Stimulated activated CD8-positive, alpha-beta memory T cell treated with anti-CD3 and anti-CD28 coated beads, Interleukin-12 subunit alpha, Interleukin-12 subunit beta, amount 100 ng/mL, for 1 hour (primary cell): ENCODE results near the gene SRRM5.
"Not testable (repeated sequence)": the region's sequence is repeated elsewhere in the genome, so short reads cannot be mapped to it uniquely, and the experiment has no call there.

Experiments used
- DNase-seq: peaks from one replicate; pipeline ENCODE4 v3.0.0-alpha.2; 2020; ENCODE audit warnings: low read depth

Gene SRRM5, protein sequence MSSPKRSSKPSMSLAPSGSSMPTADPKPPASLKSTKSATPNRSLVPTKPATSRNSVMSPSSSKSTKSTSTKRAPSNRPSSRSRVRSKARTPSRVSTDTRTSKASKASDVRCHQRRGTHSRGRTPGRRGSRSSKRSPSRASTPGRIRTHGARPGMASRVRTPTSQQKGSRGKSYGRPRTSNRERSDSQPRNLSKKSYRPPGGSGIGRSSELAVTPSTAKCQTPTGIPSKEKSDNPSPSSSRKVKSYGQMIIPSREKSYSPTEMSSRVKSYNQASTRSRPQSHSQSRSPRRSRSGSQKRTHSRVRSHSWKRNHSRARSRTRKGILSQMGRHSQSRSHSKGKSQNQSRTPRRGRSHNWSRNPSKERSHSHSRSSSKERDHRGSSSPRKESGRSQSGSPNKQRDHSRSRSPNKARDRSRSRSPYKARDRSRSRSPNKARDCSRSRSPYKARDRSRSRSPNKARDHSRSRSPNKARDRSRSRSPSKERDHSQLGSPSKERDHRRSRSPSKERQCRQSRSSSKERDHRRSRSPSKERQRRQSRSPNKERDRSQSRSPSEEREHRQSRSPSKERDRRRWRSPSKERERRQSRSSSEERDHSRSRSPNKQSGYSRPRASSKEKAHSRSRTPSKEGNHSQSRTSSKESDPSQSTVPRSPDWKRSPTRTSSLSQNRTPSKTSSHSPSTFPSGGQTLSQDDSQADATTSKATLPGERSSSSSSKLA

GRCh38 chr19:43611788-43612187, at the start of gene SRRM5:
TSS of gene SRRM5 (plus strand) at chr19:43612088. CDS start at chr19:43612122, 34 bp downstream.
- DNase-seq, result no peak

DNA sequence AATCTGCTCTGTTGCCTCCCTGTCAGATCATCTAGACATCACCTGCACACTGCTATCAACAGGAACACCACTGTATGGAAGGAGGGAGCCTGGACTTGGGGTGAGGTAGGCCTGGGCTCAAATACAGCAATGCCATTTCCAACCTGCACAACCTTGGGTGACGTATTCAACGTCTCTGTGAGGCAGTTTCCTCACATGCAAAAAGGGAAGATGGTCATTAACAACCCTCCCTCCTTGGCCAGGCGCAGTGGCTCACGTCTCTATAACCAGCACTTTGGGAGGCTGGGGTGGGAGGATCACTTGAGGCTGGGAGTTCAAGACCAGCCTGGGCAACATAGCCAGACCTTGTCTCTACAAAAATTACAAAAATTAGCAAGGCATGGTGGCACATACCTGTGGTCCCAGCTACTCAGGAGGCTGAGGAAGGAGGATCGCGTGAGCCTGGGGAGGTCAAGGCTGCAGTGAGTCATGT, 49.6 kb upstream of the SRRM5 start:
- DNase-seq, result no peak

DNA sequence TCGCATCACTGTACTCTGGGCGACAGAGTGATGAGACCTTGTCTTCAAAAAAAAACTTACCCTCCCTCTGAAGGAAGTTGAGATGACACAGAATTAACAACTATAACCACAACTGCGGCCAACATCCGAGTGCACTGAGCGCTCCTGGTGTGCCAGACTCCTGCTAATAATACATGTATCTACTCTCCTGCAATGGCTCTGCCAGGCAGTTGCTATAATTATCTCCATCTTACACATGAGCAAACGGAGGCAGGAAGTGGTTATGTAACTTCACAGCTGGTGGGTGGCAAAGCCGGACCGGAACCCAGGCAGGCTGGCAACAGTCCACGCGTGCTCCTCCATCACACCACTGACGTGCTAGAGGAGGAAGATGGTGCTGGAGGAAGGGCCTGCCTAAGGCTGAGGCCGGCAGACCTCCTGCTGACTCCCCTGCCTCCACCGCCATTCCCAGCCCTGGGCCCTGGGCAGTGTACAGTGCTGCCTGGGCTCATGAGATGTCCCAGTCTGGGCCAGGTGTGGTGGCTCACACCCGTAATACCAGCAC, 49.1 kb upstream of the SRRM5 start:
- DNase-seq, result peak; percentile 57

GRCh38 chr19:43563816-43564457, 48.0 kb upstream of the SRRM5 start:
- no peak for DNase-seq

GRCh38 chr19:43564800-43565199, 47.1 kb upstream of the SRRM5 start:
- no peak for DNase-seq

GRCh38 chr19:43569657-43570056, 42.2 kb upstream of the SRRM5 start:
- no peak for DNase-seq

DNA sequence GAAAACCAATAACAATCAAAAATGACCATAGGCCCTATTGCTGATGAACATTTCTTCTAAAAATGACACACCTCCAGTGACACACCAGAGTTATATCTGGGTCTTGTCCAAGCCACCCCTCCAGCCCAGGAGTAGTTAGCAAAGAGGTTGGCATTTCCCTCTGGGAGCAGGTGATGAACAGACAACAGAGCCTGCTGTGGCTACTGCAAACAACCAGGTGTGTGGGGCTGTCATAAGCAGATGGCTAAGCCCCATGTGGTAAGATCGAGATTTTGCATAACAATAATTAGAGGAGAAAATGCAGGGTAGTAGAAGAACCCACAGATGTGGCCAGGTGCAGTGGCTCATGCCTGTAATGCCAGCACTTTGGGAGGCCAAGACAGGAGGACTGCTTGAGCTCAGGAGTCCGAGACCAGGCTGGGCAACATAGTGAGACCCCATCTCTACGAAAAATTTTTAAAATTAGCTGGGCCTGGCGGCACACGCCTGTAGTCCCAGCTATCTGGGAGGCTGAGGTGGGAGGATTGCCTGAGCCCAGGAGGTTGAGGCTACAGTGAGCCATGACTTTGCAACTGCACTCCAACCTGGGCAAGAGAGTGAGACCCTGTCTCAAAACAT, 41.6 kb upstream of the SRRM5 start:
- no peak for DNase-seq

DNA sequence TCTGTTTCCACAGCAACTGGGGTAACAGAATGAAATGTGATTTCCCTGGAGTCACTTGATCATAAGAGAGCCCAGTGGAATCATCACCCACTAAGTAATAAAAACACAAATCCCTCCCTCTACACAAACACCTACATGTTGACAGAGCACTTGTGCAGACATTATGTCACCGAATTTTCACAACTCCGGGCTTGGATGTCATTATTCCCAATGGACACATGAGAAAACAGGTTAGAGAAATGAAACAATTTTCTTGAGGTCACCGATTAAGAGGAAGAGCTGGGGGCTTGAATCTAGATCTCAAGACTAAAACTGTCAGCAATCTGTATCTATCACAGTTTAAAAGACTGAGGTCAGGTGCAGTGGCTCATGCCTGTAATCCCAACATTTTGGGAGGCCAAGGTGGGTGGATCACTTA, 39.7 kb upstream of the SRRM5 start:
- no peak for DNase-seq

GRCh38 chr19:43574424-43575155, 37.3 kb upstream of the SRRM5 start:
- no peak for DNase-seq

GRCh38 chr19:43575156-43575950, 36.5 kb upstream of the SRRM5 start, which contains the start of the genes PINLYP and XRCC1:
TSS of gene PINLYP (plus strand) at chr19:43575801. CDS start at chr19:43577192, 1,391 bp downstream.
TSS of gene XRCC1 (minus strand) at chr19:43575527. CDS start at chr19:43575458, 69 bp downstream.
- DNase-seq, result peak; percentile 93

DNA sequence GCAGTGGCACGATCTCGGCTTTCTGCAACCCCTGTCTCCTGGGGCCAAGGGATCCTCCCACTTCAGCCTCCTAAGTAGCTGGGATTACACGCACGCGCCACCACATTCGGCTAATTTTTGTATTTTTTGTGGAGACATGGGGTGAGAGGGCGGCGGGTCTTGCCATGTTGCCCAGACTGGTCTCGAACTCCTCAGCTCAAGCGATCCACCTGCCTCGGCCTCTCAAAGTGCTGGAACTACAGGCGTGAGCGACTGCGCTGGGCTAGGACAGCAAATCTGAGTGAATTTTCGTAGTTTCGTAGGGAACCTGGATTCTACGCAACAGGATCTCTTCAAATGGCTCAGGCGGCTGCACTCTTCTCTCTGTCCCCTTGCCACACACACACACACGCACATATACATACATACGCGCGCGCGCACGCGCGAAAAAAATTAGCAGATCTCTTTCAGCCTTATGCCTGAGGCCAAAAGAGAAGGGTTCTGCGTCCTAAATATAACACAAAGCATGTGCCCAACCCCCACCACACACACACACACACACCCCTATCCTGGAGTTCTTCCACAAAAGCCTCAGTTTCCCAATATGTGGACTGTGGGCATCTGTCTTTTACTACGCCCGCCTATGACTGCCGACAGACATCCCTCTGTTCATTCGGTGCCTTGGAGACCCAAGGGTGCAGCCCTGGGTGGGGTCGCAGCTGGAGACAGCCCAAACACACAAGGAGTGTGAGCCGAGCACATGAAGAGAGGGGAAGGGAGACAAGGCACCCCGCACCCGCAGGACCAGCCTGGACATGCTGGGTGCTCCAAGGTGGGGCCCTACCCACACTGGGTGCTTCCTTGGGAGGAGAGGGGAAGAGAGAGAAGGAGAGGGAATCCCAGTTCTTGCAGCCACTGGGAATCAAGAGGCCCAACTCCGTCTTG, 35.7 kb upstream of the SRRM5 start:
- no peak for DNase-seq

- DNase-seq, result no peak
Observed at GRCh38 chr19:43578787-43579186, 33.1 kb upstream of the SRRM5 start.

GRCh38 chr19:43581467-43581866, 30.4 kb upstream of the SRRM5 start:
- DNase-seq, result no peak

GRCh38 chr19:43582495-43582894, 29.4 kb upstream of the SRRM5 start:
- no peak for DNase-seq

- DNase-seq, result no peak
Observed at GRCh38 chr19:43584484-43584883, 27.4 kb upstream of the SRRM5 start.

DNA sequence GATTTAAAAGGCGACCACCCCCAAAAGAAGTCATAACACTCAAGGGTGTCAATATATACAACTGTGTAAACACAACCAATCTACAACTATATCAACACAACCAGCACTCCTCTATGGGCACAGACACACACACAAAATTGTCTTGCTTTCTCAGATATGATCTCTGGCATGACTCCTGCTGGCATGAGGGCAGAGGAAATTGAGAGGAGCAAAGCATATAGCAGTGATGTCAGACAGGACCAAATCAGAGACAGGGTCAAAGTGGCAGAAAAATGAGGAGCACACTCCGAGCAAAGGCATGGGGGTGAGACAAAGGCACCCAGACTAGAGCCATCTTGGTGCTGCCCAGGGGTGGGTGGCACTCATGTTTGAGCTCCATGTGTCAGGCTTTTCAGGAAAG, 25.5 kb upstream of the SRRM5 start:
- DNase-seq, result no peak

DNA sequence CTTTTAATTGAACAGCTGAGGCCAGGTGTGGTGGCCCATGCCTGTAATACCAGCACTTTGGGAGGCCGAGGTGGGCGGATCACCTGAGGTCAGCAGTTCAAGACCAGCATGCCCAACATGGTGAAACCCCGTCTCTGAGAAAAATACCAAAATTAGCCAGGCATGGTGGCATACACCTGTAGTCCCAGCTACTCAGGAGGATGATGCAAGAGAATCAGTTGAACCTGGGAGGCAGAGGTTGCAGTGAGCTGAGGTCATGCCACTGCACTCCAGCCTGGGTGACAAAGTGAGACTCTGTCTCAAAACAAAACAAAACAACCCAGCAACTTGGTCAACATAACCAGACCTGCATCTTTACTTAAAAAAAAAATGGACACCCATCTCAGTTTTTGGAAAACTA, 24.9 kb upstream of the SRRM5 start:
- DNase-seq, result not testable (repeated sequence)

DNA sequence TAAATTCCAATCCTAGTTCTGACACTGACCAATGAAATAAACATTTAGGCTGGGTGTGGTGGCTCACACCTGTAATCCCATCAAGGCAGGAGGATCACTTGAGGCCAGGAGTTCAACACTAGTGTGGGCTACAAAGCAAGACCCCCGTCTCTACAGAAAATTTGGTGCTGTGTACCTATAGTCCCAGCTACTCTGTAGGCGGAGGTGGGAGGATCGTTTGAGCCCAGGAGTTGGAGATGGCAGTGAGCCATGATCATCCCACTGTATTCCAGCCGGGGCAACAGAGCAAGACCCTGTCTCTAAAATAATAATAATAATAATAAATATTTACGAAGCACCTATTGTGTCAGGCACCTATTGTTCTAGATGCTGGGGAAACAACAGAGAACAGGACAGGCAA, 22.6 kb upstream of the SRRM5 start:
- no peak for DNase-seq

DNA sequence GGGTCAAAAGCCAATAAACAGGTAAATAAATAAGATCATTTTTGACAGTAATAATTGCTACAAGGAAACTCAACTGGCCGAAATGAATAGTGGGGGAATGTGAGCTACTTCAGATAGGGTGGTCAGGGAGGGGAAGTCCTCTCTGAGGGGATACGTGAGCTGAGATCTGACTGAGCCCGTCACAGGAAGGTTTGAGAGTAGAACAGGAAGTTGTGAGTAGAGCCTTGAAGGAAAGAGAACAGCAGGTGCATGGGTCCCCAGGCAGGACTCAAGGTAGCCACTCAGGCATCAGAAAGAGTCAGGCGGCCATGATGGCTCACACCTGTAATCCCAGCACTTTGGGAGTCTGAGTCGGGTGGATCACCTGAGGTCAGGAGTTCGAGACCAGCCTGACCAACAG, 22.2 kb upstream of the SRRM5 start:
- DNase-seq, result no peak
